Adipocyte (in vitro differentiated cells): ENCODE data around the gene MBD6.

Source experiments
- DNase-seq: peaks from one replicate; pipeline ENCODE4 v3.0.0-alpha.2; 2015; ENCODE audit warnings: low read depth
- H3K27me3 ChIP-seq: replicated peaks from 2 replicates; pipeline ENCODE4 v1.7.0; 2013; ENCODE audit warnings: mild to moderate bottlenecking, low read length, moderate library complexity; ENCODE audit not compliant: control insufficient read depth, insufficient read depth
- H3K36me3 ChIP-seq: 2 replicates; pipeline ENCODE4 v1.7.0; 2013; ENCODE audit warnings: low read length, mild to moderate bottlenecking, moderate library complexity; ENCODE audit not compliant: control insufficient read depth, insufficient read depth, severe bottlenecking
- H3K4me1 ChIP-seq: 2 replicates; pipeline ENCODE4 v1.7.0; 2013; ENCODE audit warnings: mild to moderate bottlenecking, low read length, moderate library complexity; ENCODE audit not compliant: control insufficient read depth, insufficient read depth
- H3K4me3 ChIP-seq: 2 replicates; pipeline ENCODE4 v1.7.0; 2013; ENCODE audit warnings: mild to moderate bottlenecking, low read length, moderate library complexity
- H3K9ac ChIP-seq: 2 replicates; pipeline ENCODE4 v1.7.0; 2013; ENCODE audit warnings: mild to moderate bottlenecking, low read length, moderate library complexity
- H3K9me3 ChIP-seq: 2 replicates; pipeline ENCODE4 v1.7.0; 2013; ENCODE audit warnings: mild to moderate bottlenecking, low read length, moderate library complexity; ENCODE audit not compliant: control insufficient read depth

Gene MBD6

GRCh38 chr12:57575771-57576612, 53.4 kb downstream of the MBD6 start:
- no peak overlapping the region for H3K4me3 ChIP-seq
- H3K4me1 ChIP-seq, result no peaks in the 10 kb centered on the region
- H3K9ac ChIP-seq, result no peak overlapping the region
- peaks cover 53% of the 10 kb centered on the region for H3K27me3 ChIP-seq
- no peak for DNase-seq
- no peaks in the 10 kb centered on the region for H3K9me3 ChIP-seq
- H3K36me3 ChIP-seq, result no peaks in the 10 kb centered on the region

GRCh38 chr12:57576613-57577160, 54.1 kb downstream of the MBD6 start:
- H3K27me3 ChIP-seq, result peaks cover 46% of the 10 kb centered on the region

GRCh38 chr12:57577981-57578758, 55.5 kb downstream of the MBD6 start:
- Histone ChIP-seq H3K9me3 (no peaks in the 10 kb centered on the region), H3K27me3 (peaks cover 49% of the 10 kb centered on the region), H3K9ac (no peak overlapping the region), H3K4me1 (no peaks in the 10 kb centered on the region), H3K36me3 (no peaks in the 10 kb centered on the region), H3K4me3 (no peak overlapping the region)
- DNase-seq, result no peak

More at GRCh38 chr12:57576613-57577160, 54.1 kb downstream of the MBD6 start:
- no peak for DNase-seq
- Histone ChIP-seq H3K36me3 (no peaks in the 10 kb centered on the region), H3K9ac (no peak overlapping the region), H3K4me1 (no peaks in the 10 kb centered on the region), H3K4me3 (no peak overlapping the region), H3K9me3 (no peaks in the 10 kb centered on the region)

DNA sequence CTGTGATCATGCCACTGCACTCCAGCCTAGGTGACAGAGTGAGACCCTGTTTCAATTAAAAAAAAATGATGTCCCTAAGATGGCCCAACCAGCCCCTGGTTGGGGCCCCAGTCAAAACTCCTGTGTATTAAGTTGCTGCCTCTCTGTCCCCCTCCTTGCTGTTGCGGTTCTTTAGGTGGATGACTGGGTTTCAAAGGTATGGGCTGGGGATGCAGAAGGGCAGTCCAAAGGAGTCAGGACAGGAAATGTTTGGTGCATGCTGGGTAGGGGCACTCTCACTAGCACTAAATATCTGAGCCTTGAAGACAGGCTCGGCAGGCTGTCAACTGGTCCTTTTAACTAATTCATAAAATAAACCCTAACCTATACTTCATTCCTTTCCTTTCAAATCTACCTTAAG, 56.4 kb downstream of the MBD6 start:
- Histone ChIP-seq H3K9ac (no peak overlapping the region), H3K36me3 (no peaks in the 10 kb centered on the region), H3K27me3 (peaks cover 56% of the 10 kb centered on the region), H3K4me3 (no peak overlapping the region), H3K9me3 (no peaks in the 10 kb centered on the region), H3K4me1 (no peaks in the 10 kb centered on the region)
- DNase-seq, result no peak
